Measurements from ENCODE around the gene KDM4C. TPM values are rescaled to one million over a fixed set of nuclear protein-coding genes. Genes with fewer than 3 reads are reported as not detected.
"Not testable (repeated sequence)": the region's sequence is repeated elsewhere in the genome, so short reads cannot be mapped to it uniquely, and the experiment has no call there.

Gene KDM4C
- total RNA-seq, 1 donor from 2014 or later, result 14.7 TPM

DNA sequence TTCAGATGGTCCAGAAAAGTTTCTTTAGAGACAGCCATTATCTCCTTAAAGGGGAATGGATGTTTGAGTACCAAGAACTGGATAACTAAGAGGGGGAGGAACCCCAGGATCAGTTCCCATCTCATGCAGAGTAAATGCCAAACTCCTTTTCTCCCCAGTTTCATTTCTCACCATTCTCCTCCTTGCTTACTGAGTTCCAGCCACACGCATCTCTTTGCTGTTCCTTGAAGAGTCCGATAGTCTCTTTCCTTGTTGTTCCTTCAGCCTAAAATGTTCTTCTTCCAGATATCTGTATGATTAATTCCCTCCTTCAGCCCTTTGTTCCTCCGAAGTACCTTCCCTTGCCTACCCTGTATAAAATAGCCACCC, 30.0 kb downstream of the KDM4C start:
- DNase-seq (ENCODE audit: low read depth), result no peak
- Histone ChIP-seq H3K27me3 (ENCODE audit: control insufficient read depth, insufficient read depth, low read length) (no peaks in the 10 kb centered on the region), H3K36me3 (ENCODE audit: control insufficient read depth, insufficient read depth, low read length) (no peaks in the 10 kb centered on the region), H3K4me3 (ENCODE audit: low read depth, low read length) (no peak overlapping the region)
- TF ChIP-seq, protein P1, sequence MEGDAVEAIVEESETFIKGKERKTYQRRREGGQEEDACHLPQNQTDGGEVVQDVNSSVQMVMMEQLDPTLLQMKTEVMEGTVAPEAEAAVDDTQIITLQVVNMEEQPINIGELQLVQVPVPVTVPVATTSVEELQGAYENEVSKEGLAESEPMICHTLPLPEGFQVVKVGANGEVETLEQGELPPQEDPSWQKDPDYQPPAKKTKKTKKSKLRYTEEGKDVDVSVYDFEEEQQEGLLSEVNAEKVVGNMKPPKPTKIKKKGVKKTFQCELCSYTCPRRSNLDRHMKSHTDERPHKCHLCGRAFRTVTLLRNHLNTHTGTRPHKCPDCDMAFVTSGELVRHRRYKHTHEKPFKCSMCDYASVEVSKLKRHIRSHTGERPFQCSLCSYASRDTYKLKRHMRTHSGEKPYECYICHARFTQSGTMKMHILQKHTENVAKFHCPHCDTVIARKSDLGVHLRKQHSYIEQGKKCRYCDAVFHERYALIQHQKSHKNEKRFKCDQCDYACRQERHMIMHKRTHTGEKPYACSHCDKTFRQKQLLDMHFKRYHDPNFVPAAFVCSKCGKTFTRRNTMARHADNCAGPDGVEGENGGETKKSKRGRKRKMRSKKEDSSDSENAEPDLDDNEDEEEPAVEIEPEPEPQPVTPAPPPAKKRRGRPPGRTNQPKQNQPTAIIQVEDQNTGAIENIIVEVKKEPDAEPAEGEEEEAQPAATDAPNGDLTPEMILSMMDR (IDR thresholded peaks at IDR 0.05; ENCODE audit: insufficient read depth, low read length, poor library complexity, severe bottlenecking), result no peak

DNA sequence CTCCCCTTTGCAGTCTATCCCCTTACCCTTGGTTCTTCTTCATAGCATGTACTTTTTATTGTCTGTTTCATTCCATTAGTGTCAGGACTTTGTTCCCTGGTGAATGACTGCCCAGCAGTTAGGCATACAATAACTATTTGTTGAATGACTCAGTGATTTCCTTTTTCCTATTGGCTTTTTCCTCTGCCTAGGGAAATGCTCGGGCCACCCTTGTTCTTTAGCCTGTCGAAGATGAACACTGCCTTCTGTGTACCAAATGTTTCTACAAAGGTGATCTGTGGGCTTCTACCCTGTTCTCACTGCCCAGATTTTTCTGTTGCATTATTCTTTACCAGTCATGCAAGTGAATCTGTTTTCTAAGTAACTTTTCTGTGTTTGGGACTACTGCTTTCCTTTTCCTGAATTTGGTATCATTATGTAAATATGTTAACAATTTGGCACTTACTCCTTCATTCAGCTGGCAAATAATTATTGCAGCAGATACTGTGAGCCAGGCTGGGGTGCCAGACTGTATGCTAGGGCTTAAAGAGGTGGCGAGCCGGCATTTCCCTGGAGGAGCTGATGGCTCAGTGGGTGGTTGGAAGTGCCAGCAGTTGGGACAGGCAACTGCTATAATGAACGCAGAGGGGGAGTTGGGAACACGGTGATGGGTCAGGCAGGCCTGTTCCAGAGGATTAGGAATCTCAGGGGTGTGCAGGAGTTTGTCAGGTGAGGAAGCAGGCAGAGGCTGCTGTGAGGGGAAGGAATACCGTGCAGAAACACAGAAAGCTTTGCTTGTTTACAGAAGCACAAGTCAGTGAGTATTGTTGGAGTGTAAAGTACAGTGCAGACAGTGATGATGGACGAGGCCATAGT, 30.6 kb downstream of the KDM4C start:
- TF ChIP-seq, protein P1 (IDR thresholded peaks at IDR 0.05; ENCODE audit: insufficient read depth, low read length, poor library complexity, severe bottlenecking), result no peak
- no peaks in the 10 kb centered on the region for H3K36me3 ChIP-seq (ENCODE audit: control insufficient read depth, insufficient read depth, low read length)
- no peaks in the 10 kb centered on the region for H3K27me3 ChIP-seq (ENCODE audit: control insufficient read depth, insufficient read depth, low read length)
- DNase-seq (ENCODE audit: low read depth), result peak; percentile 23
- H3K4me3 ChIP-seq (ENCODE audit: low read depth, low read length), result no peak overlapping the region

DNA sequence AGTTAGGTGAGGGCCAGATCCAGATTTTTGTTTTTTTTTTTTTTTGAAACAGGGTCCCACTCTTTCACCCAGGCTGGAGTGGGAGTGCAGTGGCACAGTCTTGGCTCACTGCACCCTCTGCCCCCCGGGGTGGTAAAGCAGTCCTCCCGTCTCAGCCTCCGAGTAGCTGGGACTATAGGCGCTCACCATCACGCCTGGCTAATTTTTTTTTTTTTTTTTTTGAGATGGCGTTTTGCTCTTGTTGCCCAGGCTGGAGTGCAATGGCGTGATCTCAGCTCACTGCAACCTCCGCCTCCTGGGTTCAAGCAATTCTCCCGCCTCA, 31.2 kb downstream of the KDM4C start:
- DNase-seq (ENCODE audit: low read depth); H3K4me3 ChIP-seq (ENCODE audit: low read depth, low read length); H3K36me3 ChIP-seq (ENCODE audit: control insufficient read depth, insufficient read depth, low read length); H3K27me3 ChIP-seq (ENCODE audit: control insufficient read depth, insufficient read depth, low read length): not testable (repeated sequence)

DNA sequence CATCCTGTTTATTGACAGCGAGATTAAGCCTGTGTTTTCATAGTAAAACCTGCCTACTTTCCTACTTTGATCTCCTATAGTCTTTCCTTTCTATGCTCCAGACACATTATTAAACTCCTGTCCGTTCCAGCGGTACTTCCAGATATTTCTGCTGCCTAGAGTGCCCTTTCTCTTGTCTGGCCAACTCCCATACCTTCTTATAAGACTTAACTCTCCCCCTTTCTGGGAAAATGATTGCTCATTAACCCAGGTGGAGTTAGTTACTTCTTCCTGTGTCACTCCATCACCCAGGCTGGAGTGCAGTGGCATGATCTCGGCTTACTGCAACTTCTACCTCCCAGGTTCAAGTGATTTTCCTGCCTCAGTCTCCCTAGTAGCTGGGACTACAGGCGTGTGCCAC, 33.1 kb downstream of the KDM4C start:
- Histone ChIP-seq H3K36me3 (ENCODE audit: control insufficient read depth, insufficient read depth, low read length) (no peaks in the 10 kb centered on the region), H3K4me3 (ENCODE audit: low read depth, low read length) (no peak overlapping the region), H3K27me3 (ENCODE audit: control insufficient read depth, insufficient read depth, low read length) (no peaks in the 10 kb centered on the region)
- TF ChIP-seq, protein P1 (IDR thresholded peaks at IDR 0.05; ENCODE audit: insufficient read depth, low read length, poor library complexity, severe bottlenecking), result no peak
- no peak for DNase-seq (ENCODE audit: low read depth)

DNA sequence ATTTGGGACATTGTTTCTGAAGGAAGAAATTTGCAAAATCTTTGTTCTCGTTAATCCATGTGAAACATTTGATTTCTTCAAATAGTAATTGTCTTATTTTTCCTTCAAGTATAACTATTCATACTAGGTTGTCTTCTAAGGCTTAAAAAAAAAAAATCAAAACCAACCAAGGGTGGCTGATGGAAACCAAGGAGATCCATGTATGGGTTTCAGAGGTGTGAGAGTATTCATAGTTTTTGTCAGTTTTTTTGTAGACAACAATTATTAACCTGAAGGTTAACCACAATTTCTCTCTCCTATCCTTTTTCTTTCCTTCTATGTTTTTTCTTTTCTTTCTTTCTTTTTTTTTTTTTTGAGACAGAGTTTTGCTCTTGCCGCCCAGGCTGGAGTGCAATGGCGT, 35.4 kb downstream of the KDM4C start:
- no peaks in the 10 kb centered on the region for H3K36me3 ChIP-seq (ENCODE audit: control insufficient read depth, insufficient read depth, low read length)
- no peak for DNase-seq (ENCODE audit: low read depth)
- TF ChIP-seq, protein P1 (IDR thresholded peaks at IDR 0.05; ENCODE audit: insufficient read depth, low read length, poor library complexity, severe bottlenecking), result no peak
- H3K4me3 ChIP-seq (ENCODE audit: low read depth, low read length), result no peak overlapping the region
- no peaks in the 10 kb centered on the region for H3K27me3 ChIP-seq (ENCODE audit: control insufficient read depth, insufficient read depth, low read length)

DNA sequence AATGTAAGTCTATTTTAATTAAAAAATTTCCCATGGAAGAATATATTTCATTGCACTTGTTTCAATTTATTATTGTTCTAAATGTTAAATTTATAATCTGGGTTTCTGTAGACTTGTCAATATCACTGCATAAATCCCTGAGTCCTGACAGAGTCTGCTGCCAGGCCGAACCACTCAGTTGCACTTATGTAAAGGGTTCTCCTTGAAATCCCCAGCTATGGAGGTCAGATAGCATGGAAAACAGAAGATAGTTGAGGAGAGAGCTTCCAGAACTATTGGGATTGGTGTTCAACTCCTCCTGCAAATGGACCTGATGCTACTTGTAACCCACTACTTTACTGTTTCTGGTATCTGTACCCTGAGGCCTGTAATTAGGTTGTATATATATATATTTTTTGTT, 37.2 kb downstream of the KDM4C start:
- TF ChIP-seq, protein P1 (IDR thresholded peaks at IDR 0.05; ENCODE audit: insufficient read depth, low read length, poor library complexity, severe bottlenecking), result no peak
- Histone ChIP-seq H3K27me3 (ENCODE audit: control insufficient read depth, insufficient read depth, low read length) (no peaks in the 10 kb centered on the region), H3K4me3 (ENCODE audit: low read depth, low read length) (no peak overlapping the region), H3K36me3 (ENCODE audit: control insufficient read depth, insufficient read depth, low read length) (no peaks in the 10 kb centered on the region)
- DNase-seq (ENCODE audit: low read depth), result no peak

Measured in kidney epithelial cell (primary cell).